ENCODE results near the gene GDAP2.
A peak's percentile ranks its signal among the peaks of the same experiment; 100 is the strongest.

Gene GDAP2

GRCh38 chr1:117899801-117900200 lies 29.6 kb downstream of the GDAP2 start:
- no peak overlapping the region for H3K4me3 ChIP-seq (ENCODE audit: low read length)
- no peaks in the 10 kb centered on the region for H3K27me3 ChIP-seq (ENCODE audit: control insufficient read depth, insufficient read depth, low read length)

GRCh38 chr1:117897551-117897950 lies 31.9 kb downstream of the GDAP2 start:
- H3K9me3 ChIP-seq (replicated peaks; ENCODE audit: low read length): no peaks in the 10 kb centered on the region
- no peak overlapping the region for H3K4me3 ChIP-seq (ENCODE audit: low read length)
- H3K4me1 ChIP-seq (ENCODE audit: control insufficient read depth, insufficient read depth, low read length): no peaks in the 10 kb centered on the region
- H3K27me3 ChIP-seq (ENCODE audit: control insufficient read depth, insufficient read depth, low read length): no peaks in the 10 kb centered on the region
- no peak overlapping the region for H3K4me2 ChIP-seq (ENCODE audit: low read length)
- no peak overlapping the region for H3K9ac ChIP-seq (ENCODE audit: low read depth, low read length)
- H3K36me3 ChIP-seq (ENCODE audit: insufficient read depth, low read length): peaks cover 29% of the 10 kb centered on the region

More at GRCh38 chr1:117899801-117900200, 29.6 kb downstream of the GDAP2 start:
- Histone ChIP-seq H3K4me1 (ENCODE audit: control insufficient read depth, insufficient read depth, low read length) (no peaks in the 10 kb centered on the region), H3K9ac (ENCODE audit: low read depth, low read length) (no peak overlapping the region), H3K36me3 (ENCODE audit: insufficient read depth, low read length) (peaks cover 36% of the 10 kb centered on the region), H3K9me3 (replicated peaks; ENCODE audit: low read length) (no peaks in the 10 kb centered on the region), H3K4me2 (ENCODE audit: low read length) (no peak overlapping the region)

DNA sequence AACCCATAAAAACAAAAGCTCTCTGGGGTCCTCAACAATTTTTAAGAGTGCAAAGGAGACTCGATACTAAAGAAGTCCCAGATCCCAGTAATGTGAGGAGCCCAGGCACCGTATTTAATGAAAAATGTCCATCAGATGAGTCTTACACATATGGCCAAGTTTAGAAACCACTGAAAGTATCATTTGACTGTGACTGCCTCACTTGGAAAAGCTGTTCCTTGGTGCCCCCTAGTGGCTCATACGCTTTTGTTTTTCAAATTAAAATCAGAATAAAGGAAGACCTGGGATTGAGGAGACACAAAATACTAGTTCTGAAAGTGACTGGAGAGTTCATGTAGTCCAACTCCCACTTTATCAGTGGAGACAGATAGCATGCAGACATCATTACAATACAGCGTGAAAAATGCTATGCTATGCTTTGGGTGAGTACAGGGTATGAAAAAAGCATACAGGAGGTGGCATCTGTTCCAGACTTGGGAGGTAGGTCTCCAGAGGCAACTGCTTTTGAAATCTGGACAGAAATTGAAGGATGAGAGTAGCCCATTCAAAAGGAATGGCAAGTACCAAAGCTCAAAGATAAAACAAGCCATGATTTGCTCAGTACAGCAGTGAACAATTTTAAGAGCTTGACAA lies 33.8 kb downstream of the GDAP2 start:
- Histone ChIP-seq H3K4me2 (ENCODE audit: low read length) (no peak overlapping the region), H3K4me3 (ENCODE audit: low read length) (no peak overlapping the region), H3K9ac (ENCODE audit: low read depth, low read length) (no peak overlapping the region), H3K4me1 (ENCODE audit: control insufficient read depth, insufficient read depth, low read length) (no peaks in the 10 kb centered on the region), H3K27me3 (ENCODE audit: control insufficient read depth, insufficient read depth, low read length) (no peaks in the 10 kb centered on the region), H3K9me3 (replicated peaks; ENCODE audit: low read length) (no peaks in the 10 kb centered on the region), H3K36me3 (ENCODE audit: insufficient read depth, low read length) (peaks cover 22% of the 10 kb centered on the region)

- Histone ChIP-seq H3K9me3 (replicated peaks; ENCODE audit: low read length) (no peaks in the 10 kb centered on the region), H3K4me3 (ENCODE audit: low read length) (no peak overlapping the region), H3K9ac (ENCODE audit: low read depth, low read length) (no peak overlapping the region), H3K27me3 (ENCODE audit: control insufficient read depth, insufficient read depth, low read length) (no peaks in the 10 kb centered on the region), H3K4me1 (ENCODE audit: control insufficient read depth, insufficient read depth, low read length) (no peaks in the 10 kb centered on the region), H3K4me2 (ENCODE audit: low read length) (no peak overlapping the region), H3K36me3 (ENCODE audit: insufficient read depth, low read length) (peaks cover 19% of the 10 kb centered on the region)
Observed at GRCh38 chr1:117894078-117894477, 35.3 kb downstream of the GDAP2 start.

- H3K36me3 ChIP-seq (ENCODE audit: insufficient read depth, low read length): peaks cover 10% of the 10 kb centered on the region
Observed at GRCh38 chr1:117892512-117892911, 36.9 kb downstream of the GDAP2 start.

GRCh38 chr1:117890452-117890851 lies 39.0 kb downstream of the GDAP2 start:
- no peaks in the 10 kb centered on the region for H3K36me3 ChIP-seq (ENCODE audit: insufficient read depth, low read length)
- no peak overlapping the region for H3K9ac ChIP-seq (ENCODE audit: low read depth, low read length)
- no peaks in the 10 kb centered on the region for H3K27me3 ChIP-seq (ENCODE audit: control insufficient read depth, insufficient read depth, low read length)
- no peak overlapping the region for H3K4me2 ChIP-seq (ENCODE audit: low read length)
- H3K4me1 ChIP-seq (ENCODE audit: control insufficient read depth, insufficient read depth, low read length): peaks cover 15% of the 10 kb centered on the region
- no peak overlapping the region for H3K4me3 ChIP-seq (ENCODE audit: low read length)
- no peaks in the 10 kb centered on the region for H3K9me3 ChIP-seq (replicated peaks; ENCODE audit: low read length)

More at GRCh38 chr1:117892512-117892911, 36.9 kb downstream of the GDAP2 start:
- Histone ChIP-seq H3K9me3 (replicated peaks; ENCODE audit: low read length) (no peaks in the 10 kb centered on the region), H3K4me2 (ENCODE audit: low read length) (no peak overlapping the region), H3K4me1 (ENCODE audit: control insufficient read depth, insufficient read depth, low read length) (no peaks in the 10 kb centered on the region), H3K27me3 (ENCODE audit: control insufficient read depth, insufficient read depth, low read length) (no peaks in the 10 kb centered on the region), H3K4me3 (ENCODE audit: low read length) (no peak overlapping the region), H3K9ac (ENCODE audit: low read depth, low read length) (no peak overlapping the region)

- Histone ChIP-seq H3K4me1 (ENCODE audit: control insufficient read depth, insufficient read depth, low read length) (peaks cover 15% of the 10 kb centered on the region), H3K4me3 (ENCODE audit: low read length) (no peak overlapping the region), H3K9me3 (replicated peaks; ENCODE audit: low read length) (no peaks in the 10 kb centered on the region), H3K4me2 (ENCODE audit: low read length) (peak overlapping the region; percentile 2), H3K36me3 (ENCODE audit: insufficient read depth, low read length) (peaks cover 10% of the 10 kb centered on the region), H3K27me3 (ENCODE audit: control insufficient read depth, insufficient read depth, low read length) (no peaks in the 10 kb centered on the region), H3K9ac (ENCODE audit: low read depth, low read length) (no peak overlapping the region)
Observed at GRCh38 chr1:117886101-117886795, 43.2 kb downstream of the GDAP2 start.

- peaks cover 24% of the 10 kb centered on the region for H3K36me3 ChIP-seq (ENCODE audit: insufficient read depth, low read length)
- no peak overlapping the region for H3K4me3 ChIP-seq (ENCODE audit: low read length)
Observed at GRCh38 chr1:117883616-117884015, 45.8 kb downstream of the GDAP2 start.

GRCh38 chr1:117879284-117879683 lies 50.1 kb downstream of the GDAP2 start:
- no peak overlapping the region for H3K4me2 ChIP-seq (ENCODE audit: low read length)
- H3K4me3 ChIP-seq (ENCODE audit: low read length): no peak overlapping the region
- no peak overlapping the region for H3K9ac ChIP-seq (ENCODE audit: low read depth, low read length)
- no peaks in the 10 kb centered on the region for H3K4me1 ChIP-seq (ENCODE audit: control insufficient read depth, insufficient read depth, low read length)
- H3K36me3 ChIP-seq (ENCODE audit: insufficient read depth, low read length): peaks cover 54% of the 10 kb centered on the region
- no peaks in the 10 kb centered on the region for H3K27me3 ChIP-seq (ENCODE audit: control insufficient read depth, insufficient read depth, low read length)
- H3K9me3 ChIP-seq (replicated peaks; ENCODE audit: low read length): no peaks in the 10 kb centered on the region

More at GRCh38 chr1:117883616-117884015, 45.8 kb downstream of the GDAP2 start:
- H3K9me3 ChIP-seq (replicated peaks; ENCODE audit: low read length): no peaks in the 10 kb centered on the region
- no peak overlapping the region for H3K4me2 ChIP-seq (ENCODE audit: low read length)
- peaks cover 15% of the 10 kb centered on the region for H3K4me1 ChIP-seq (ENCODE audit: control insufficient read depth, insufficient read depth, low read length)
- no peak overlapping the region for H3K9ac ChIP-seq (ENCODE audit: low read depth, low read length)
- no peaks in the 10 kb centered on the region for H3K27me3 ChIP-seq (ENCODE audit: control insufficient read depth, insufficient read depth, low read length)

- H3K27me3 ChIP-seq (ENCODE audit: control insufficient read depth, insufficient read depth, low read length): no peaks in the 10 kb centered on the region
- H3K9me3 ChIP-seq (replicated peaks; ENCODE audit: low read length): no peaks in the 10 kb centered on the region
- no peak overlapping the region for H3K9ac ChIP-seq (ENCODE audit: low read depth, low read length)
- peaks cover 62% of the 10 kb centered on the region for H3K36me3 ChIP-seq (ENCODE audit: insufficient read depth, low read length)
- H3K4me3 ChIP-seq (ENCODE audit: low read length): no peak overlapping the region
- H3K4me1 ChIP-seq (ENCODE audit: control insufficient read depth, insufficient read depth, low read length): no peaks in the 10 kb centered on the region
- no peak overlapping the region for H3K4me2 ChIP-seq (ENCODE audit: low read length)
Observed at GRCh38 chr1:117877823-117878222, 51.6 kb downstream of the GDAP2 start.

- Histone ChIP-seq H3K27me3 (ENCODE audit: control insufficient read depth, insufficient read depth, low read length) (no peaks in the 10 kb centered on the region), H3K36me3 (ENCODE audit: insufficient read depth, low read length) (peaks cover 50% of the 10 kb centered on the region), H3K4me3 (ENCODE audit: low read length) (no peak overlapping the region), H3K4me1 (ENCODE audit: control insufficient read depth, insufficient read depth, low read length) (no peaks in the 10 kb centered on the region), H3K9me3 (replicated peaks; ENCODE audit: low read length) (no peaks in the 10 kb centered on the region), H3K9ac (ENCODE audit: low read depth, low read length) (no peak overlapping the region), H3K4me2 (ENCODE audit: low read length) (no peak overlapping the region)
Observed at GRCh38 chr1:117871013-117871412, 58.4 kb downstream of the GDAP2 start.

DNA sequence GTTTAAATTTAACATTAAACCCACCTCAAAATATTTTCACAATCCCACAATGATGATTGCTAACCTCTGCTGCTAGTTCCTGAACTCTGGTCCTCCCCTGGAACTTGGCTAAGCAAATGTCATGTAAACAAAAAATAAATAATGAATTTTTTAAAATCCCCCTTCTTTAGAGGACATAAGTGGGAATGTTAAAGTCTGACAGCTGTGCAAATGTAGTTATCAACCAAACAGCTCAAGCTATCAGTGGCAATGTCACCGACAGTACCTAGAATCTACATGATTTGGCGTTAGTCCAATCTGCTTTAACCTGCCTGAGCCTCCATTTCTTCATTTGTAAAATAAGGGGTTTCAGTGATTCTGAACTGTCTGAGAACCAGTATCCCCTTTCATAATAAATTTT lies 67.7 kb downstream of the GDAP2 start:
- no peak overlapping the region for H3K9ac ChIP-seq (ENCODE audit: low read depth, low read length)
- no peak overlapping the region for H3K4me2 ChIP-seq (ENCODE audit: low read length)
- H3K27me3 ChIP-seq (ENCODE audit: control insufficient read depth, insufficient read depth, low read length): no peaks in the 10 kb centered on the region
- H3K4me3 ChIP-seq (ENCODE audit: low read length): no peak overlapping the region
- H3K36me3 ChIP-seq (ENCODE audit: insufficient read depth, low read length): peaks cover 13% of the 10 kb centered on the region
- H3K4me1 ChIP-seq (ENCODE audit: control insufficient read depth, insufficient read depth, low read length): peaks cover 11% of the 10 kb centered on the region
- H3K9me3 ChIP-seq (replicated peaks; ENCODE audit: low read length): no peaks in the 10 kb centered on the region
